ENCODE results near the gene MARCHF10. TPM values are rescaled to one million over a fixed set of nuclear protein-coding genes. Genes with fewer than 3 reads are reported as not detected.

The MARCHF10 gene
- total and polyA plus RNA-seq, 9 of the 15 experiments (the other 6 are each of a cell fraction or from before 2014, with no cell fraction given) = not detected

DNA sequence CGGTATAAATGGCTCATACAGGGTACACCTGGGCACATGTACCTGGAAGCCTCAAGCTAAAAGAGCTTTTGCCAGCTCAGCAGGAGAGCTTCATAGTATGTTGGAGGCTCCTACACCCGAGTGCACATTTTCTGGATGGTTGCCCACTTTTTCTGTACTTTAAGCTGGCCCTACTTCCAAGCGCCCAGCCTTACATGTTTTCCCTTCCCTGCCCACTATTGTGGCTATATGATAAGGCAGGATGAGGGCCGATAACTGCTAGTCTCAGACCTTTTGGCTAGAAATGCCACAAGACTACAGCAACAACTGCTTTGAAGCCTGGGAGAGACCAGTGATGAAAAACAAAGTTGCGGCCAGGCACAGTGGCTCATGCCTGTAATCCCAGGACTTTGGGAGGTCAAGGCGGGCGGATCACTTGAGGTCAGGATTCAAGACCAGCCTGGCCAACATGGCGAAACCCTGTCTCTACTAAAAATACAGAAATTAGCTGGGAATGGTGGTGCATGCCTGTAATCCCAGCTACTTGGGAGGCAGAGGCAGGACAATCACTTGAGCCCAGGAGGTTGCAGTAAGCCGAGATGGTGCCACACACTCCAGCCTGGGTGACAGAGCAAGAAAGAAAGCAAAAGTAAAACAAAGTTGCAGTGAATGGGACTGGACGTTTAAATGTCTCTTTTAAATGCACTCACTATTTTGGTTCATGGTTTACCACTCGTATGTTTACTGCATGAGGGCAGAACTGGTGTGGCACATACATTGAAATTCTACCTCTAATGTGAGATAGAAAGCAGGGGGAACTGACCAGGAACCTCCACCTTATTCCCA lies 14.2 kb upstream of the MARCHF10 start:
- TF ChIP-seq SIX5 (IDR thresholded peaks at IDR 0.05; ENCODE audit: borderline replicate concordance in 1 of 2, insufficient read depth in 1 of 2, low read depth in 1 of 2, low read length in 2 of 2) (no peak), XRCC4 (IDR thresholded peaks at IDR 0.05; ENCODE audit: extremely low read depth, insufficient read depth, insufficient read length) (no peak), ZBTB9 (CRISPR knock-in tag; IDR thresholded peaks at IDR 0.05) (no peak), BCLAF1 (IDR thresholded peaks at IDR 0.05; ENCODE audit: borderline replicate concordance in 1 of 2, control insufficient read depth in 1 of 2, low read depth in 2 of 2, low read length in 1 of 2) (no peak), SOX6 (IDR thresholded peaks at IDR 0.05) (no peak), NELFE (IDR thresholded peaks at IDR 0.05; ENCODE audit: insufficient read depth, insufficient read length) (no peak), FUS (optimal IDR thresholded peaks at IDR 0.05; ENCODE audit: low read depth, low read length) (no peak), JUNB (CRISPR knock-in tag; conservative IDR thresholded peaks at IDR 0.05) (no peak), HINFP (tag; conservative IDR thresholded peaks at IDR 0.05; ENCODE audit: low read depth) (no peak), RFX1 (IDR thresholded peaks at IDR 0.05) (no peak)
- no peak for ATAC-seq
- POLR2A ChIA-PET = no interaction called here
- Histone ChIP-seq H3K9ac (ENCODE audit: insufficient read depth in 1 of 2, low read depth in 2 of 2, low read length in 2 of 2) (no peak overlapping the region), H3K36me3 (ENCODE audit: control insufficient read depth, insufficient read depth, low read length) (no peaks in the 10 kb centered on the region), H3K79me2 (ENCODE audit: control insufficient read depth, insufficient read depth, low read length) (no peaks in the 10 kb centered on the region), H3K4me1 (replicated peaks in 1 of 2; ENCODE audit: control insufficient read depth in 2 of 2, insufficient read depth in 2 of 2, low read length in 2 of 2) (no peaks in the 10 kb centered on the region), H3K9me1 (ENCODE audit: control insufficient read depth, insufficient read depth, low read length) (no peaks in the 10 kb centered on the region), H3K27ac (ENCODE audit: extremely low read depth, low read depth, low read length) (no peak overlapping the region), H3K9me3 (replicated peaks; ENCODE audit: control insufficient read depth, insufficient read depth, low read depth, low read length) (no peaks in the 10 kb centered on the region), H3K4me2 (ENCODE audit: insufficient read depth, low read length) (no peak overlapping the region), H2AFZ (ENCODE audit: low read depth, low read length) (no peak overlapping the region), H4K20me1 (replicated peaks; ENCODE audit: control insufficient read depth, insufficient read depth, low read length) (no peaks in the 10 kb centered on the region; the same call in 1 of the 2 replicates), H3K27me3 (ENCODE audit: control insufficient read depth in 2 of 2, insufficient read depth in 2 of 2, low read length in 2 of 2) (peaks cover 33 to 45% of the 10 kb centered on the region in 2 experiments), H3K4me3 (no peak overlapping the region)
- CTCF ChIA-PET (ENCODE audit: low intra/inter-chr PET ratio) = no interaction called here
- DNase-seq (ENCODE audit: extremely low read depth in 1 of 4, low spot score in 3 of 4) = no peak
- WGBS (ENCODE audit: insufficient coverage, low coverage, missing lambda C conversion rate) = 4% methylated on average over 11 of the region's 11 CpGs
- BruUV-seq (replicated peaks) = no TSS peak
- in situ Hi-C loops (cut with MboI) (no loop called here), intact Hi-C loops (cut with micrococcal nuclease) (no loop called here)
- no peak for FAIRE-seq

All from K562 (cell line).